HepG2 (cell line): ENCODE data around the gene C1QTNF5. TPM values are rescaled to one million over a fixed set of nuclear protein-coding genes. Genes with fewer than 3 reads are reported as not detected.

Experiments
- DR1 ChIP-seq: sonication (generic); formaldehyde crosslinking; IDR thresholded peaks from 2 replicates; pipeline ENCODE4 v1.8.0; 2021; ENCODE audit warnings: mild to moderate bottlenecking, missing genetic modification reagents, inconsistent platforms
- GPBP1L1 ChIP-seq: sonication (generic); formaldehyde crosslinking; IDR thresholded peaks from 2 replicates; pipeline ENCODE4 v1.5.0; 2020; ENCODE audit warnings: mild to moderate bottlenecking, missing genetic modification reagents
- HNF4A ChIP-seq: sonication (generic); formaldehyde crosslinking; IDR thresholded peaks from 2 replicates; pipeline ENCODE4 v1.4.0; 2020; ENCODE audit warnings: missing genetic modification reagents
- KLF6 ChIP-seq: IDR thresholded peaks from 2 replicates; pipeline ENCODE4 v1.8.0; 2016; ENCODE audit warnings: missing biosample characterization, missing genetic modification reagents
- MXD4 ChIP-seq: IDR thresholded peaks from 2 replicates; pipeline ENCODE4 v1.6.1; 2016; ENCODE audit warnings: mild to moderate bottlenecking, missing biosample characterization, missing genetic modification reagents
- TEAD3 ChIP-seq: optimal IDR thresholded peaks from 2 replicates; pipeline ENCODE3; 2016; ENCODE audit warnings: borderline replicate concordance
- U2AF2 ChIP-seq: fragments of 200-400 bp; formaldehyde crosslinking; IDR thresholded peaks from 2 replicates; pipeline ENCODE4 v1.6.1; 2017; ENCODE audit warnings: low read depth, mild to moderate bottlenecking, low read length
- ZBTB40 ChIP-seq, 2 experiments: fragments of 450-650 bp in 1 of 2; sonication (generic) in 1 of 2; formaldehyde crosslinking in 1 of 2; IDR thresholded peaks; 2 replicates each; pipeline versions ENCODE4 v1.6.1 to v1.8.0; 2016 to 2022; ENCODE audit warnings: antibody characterized with exemption in 1 of 2, mild to moderate bottlenecking in 1 of 2, missing genetic modification reagents in 1 of 2
- ZNF138 ChIP-seq: sonication (generic); formaldehyde crosslinking; IDR thresholded peaks from 2 replicates; pipeline ENCODE4 v1.5.0; 2020; ENCODE audit warnings: mild to moderate bottlenecking, low read depth, missing genetic modification reagents
- ZNF530 ChIP-seq: sonication (generic); formaldehyde crosslinking; IDR thresholded peaks from 2 replicates; pipeline ENCODE4 v1.5.0; 2020; ENCODE audit warnings: low read depth, mild to moderate bottlenecking, missing genetic modification reagents
- ZNF569 ChIP-seq: sonication (generic); formaldehyde crosslinking; IDR thresholded peaks from 2 replicates; pipeline ENCODE4 v1.5.0; 2020; ENCODE audit warnings: mild to moderate bottlenecking, missing genetic modification reagents, moderate library complexity, borderline replicate concordance
- polyA plus RNA-seq, 8 experiments: library from polyadenylated mRNA; depleted of rRNA in 3 of 8; stranded (reverse) in 7 of 8; unstranded in 1 of 8; fragments of >200 nt; fragmentation: Illumina TruSeq in 4 of 8; extraction: Trizol in 4 of 8; gene quantifications; 2 replicates each; pipeline versions ENCODE4 v1.2.1 to v1.2.3, GENCODE V29; 2011 to 2016; ENCODE audit warnings: low read depth in 4 of 8, missing spikeins in 1 of 8, mixed read lengths in 1 of 8; ENCODE audit not compliant: insufficient read depth in 1 of 8
- total RNA-seq, 5 experiments: library from RNA; depleted of rRNA; stranded (reverse); fragments of >200 nt; fragmentation: Illumina TruSeq; extraction: Trizol; gene quantifications; 2 replicates each; pipeline ENCODE4 v1.2.3, GENCODE V29; 2016; ENCODE audit warnings: low read depth in 1 of 5
- TF ChIP-seq, protein P1 (sequence below): sonication (generic); formaldehyde crosslinking; IDR thresholded peaks from 2 replicates; pipeline ENCODE4 v1.8.0; 2022; ENCODE audit warnings: missing genetic modification reagents, mild to moderate bottlenecking, moderate library complexity, borderline replicate concordance
- TF ChIP-seq, protein P2 (sequence below): sonication (generic); formaldehyde crosslinking; IDR thresholded peaks from 2 replicates; pipeline ENCODE4 v1.8.0; 2022; ENCODE audit warnings: mild to moderate bottlenecking, missing genetic modification reagents, borderline replicate concordance

Gene C1QTNF5
- total and polyA plus RNA-seq, 2 of the 13 experiments (the other 11 are each of a cell fraction or from before 2014, with no cell fraction given) = 0.86 to 1.2 TPM

- TF ChIP-seq ZBTB40 (IDR thresholded peaks at IDR 0.05) (no peak), ZBTB40 (CRISPR knock-in tag; IDR thresholded peaks at IDR 0.05) (no peak), KLF6 (CRISPR knock-in tag) (no peak), ZNF138 (CRISPR knock-in tag) (no peak), HNF4A (CRISPR knock-in tag) (0 out of 2 replicates have a peak, but pooled peaks have one; percentile 16), GPBP1L1 (CRISPR knock-in tag) (no peak), ZNF569 (CRISPR knock-in tag) (no peak), TEAD3 (no peak), DR1 (CRISPR knock-in tag) (no peak), MXD4 (CRISPR knock-in tag) (no peak), U2AF2 (no peak), ZNF530 (CRISPR knock-in tag) (no peak)
- TF ChIP-seq, protein P1, sequence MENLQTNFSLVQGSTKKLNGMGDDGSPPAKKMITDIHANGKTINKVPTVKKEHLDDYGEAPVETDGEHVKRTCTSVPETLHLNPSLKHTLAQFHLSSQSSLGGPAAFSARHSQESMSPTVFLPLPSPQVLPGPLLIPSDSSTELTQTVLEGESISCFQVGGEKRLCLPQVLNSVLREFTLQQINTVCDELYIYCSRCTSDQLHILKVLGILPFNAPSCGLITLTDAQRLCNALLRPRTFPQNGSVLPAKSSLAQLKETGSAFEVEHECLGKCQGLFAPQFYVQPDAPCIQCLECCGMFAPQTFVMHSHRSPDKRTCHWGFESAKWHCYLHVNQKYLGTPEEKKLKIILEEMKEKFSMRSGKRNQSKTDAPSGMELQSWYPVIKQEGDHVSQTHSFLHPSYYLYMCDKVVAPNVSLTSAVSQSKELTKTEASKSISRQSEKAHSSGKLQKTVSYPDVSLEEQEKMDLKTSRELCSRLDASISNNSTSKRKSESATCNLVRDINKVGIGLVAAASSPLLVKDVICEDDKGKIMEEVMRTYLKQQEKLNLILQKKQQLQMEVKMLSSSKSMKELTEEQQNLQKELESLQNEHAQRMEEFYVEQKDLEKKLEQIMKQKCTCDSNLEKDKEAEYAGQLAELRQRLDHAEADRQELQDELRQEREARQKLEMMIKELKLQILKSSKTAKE (CRISPR knock-in tag) = no peak
- TF ChIP-seq, protein P2, sequence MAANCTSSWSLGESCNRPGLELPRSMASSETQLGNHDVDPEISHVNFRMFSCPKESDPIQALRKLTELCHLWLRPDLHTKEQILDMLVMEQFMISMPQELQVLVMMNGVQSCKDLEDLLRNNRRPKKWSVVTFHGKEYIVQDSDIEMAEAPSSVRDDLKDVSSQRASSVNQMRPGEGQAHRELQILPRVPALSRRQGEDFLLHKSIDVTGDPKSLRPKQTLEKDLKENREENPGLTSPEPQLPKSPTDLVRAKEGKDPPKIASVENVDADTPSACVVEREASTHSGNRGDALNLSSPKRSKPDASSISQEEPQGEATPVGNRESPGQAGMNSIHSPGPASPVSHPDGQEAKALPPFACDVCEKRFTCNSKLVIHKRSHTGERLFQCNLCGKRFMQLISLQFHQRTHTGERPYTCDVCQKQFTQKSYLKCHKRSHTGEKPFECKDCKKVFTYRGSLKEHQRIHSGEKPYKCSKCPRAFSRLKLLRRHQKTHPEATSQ (CRISPR knock-in tag) = no peak
Measured at GRCh38 chr11:119355091-119355843, 14.6 kb upstream of the C1QTNF5 start (continued).
